HG03097 (cell line): ENCODE data around the gene FAM124A.

Experiments
- ATAC-seq: cut with Tn5 transposase; IDR thresholded peaks from one replicate; pipeline ENCODE4 v1.9.1; 2021; ENCODE audit not compliant: unreplicated experiment, low FRiP score

The FAM124A gene

GRCh38 chr13:51297556-51297955, 75.4 kb downstream of the FAM124A start:
- ATAC-seq, result no peak

GRCh38 chr13:51298812-51299211, 76.6 kb downstream of the FAM124A start:
- ATAC-seq, result no peak

DNA sequence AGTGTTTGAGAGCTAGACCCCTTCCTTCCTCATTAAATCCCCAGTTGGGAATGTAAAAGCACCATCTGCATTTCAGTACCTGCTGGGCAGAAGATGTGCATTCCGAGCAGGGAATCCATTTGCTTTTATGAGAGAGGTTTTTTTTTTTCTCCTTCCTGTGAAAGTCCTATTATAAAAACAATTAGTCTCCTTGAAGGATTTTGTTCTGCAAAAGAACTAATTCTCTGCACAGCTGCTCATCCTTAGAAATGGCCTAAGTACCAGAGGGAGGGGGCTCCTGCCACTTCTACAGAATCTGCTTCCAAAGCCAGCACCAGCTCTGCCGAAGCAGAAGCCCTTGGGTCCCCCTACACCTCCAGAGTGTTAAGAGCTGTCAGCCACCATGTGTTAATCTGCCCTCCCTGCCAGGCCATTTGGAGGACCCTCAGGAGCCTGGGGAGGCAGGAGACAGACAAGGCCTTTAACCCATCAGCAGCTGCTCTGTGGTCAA, 80.9 kb downstream of the FAM124A start:
- no peak for ATAC-seq

DNA sequence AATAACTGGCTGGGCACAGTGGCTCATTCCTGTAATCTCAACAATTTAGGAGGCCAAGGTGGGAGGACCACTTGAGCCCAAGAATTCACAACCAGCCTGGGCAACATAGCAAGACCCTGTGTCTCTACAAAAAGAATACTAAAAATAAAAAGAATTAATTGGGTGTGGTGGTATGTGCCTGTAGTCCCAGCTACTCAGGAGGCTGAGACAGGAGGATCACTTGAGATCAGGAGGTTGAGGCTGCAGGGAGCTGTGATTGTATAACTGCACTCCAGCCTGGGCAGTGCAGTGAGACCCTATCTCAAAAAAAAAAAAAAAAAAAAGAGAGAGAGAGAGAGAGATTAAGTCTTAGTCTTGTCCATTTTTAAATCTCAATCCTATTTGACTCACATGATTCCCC, 81.7 kb downstream of the FAM124A start:
- ATAC-seq, result no peak

DNA sequence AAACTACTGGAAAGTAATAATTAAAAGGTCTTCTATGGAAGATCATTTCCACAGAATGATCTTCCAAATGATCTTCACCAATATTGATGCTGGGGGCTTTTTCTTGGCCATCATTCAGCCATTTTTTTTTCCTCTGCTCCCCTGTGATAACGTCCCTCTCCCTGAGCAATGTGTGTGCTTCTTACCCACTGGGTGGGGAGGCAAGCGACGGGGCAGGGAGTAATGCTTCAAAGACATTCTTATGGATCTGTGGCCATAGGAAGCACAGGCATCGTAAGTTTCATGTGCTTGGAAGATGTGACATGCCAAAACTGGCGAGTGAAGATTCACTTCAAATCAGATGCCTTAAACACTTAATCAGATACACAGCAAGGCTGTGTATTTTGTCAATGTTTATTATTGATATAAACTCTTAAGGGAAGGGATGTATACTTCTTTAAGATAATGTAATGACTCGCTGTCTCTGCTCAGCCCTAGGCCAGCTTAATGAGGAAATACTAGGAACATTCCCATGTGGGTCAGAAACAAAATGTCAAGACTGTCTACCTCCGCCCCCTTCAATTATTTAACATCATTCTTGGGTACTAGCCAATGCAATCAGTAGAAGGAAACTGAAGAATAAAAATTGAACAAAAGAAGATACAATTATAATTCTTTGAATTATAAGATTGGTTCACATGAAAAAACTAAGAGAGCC, 83.2 kb downstream of the FAM124A start:
- no peak for ATAC-seq

- no peak for ATAC-seq
These were observed 86.6 kb downstream of the FAM124A start for GRCh38 chr13:51308781-51309180.

- ATAC-seq, result no peak
These were observed 89.0 kb downstream of the FAM124A start for GRCh38 chr13:51311231-51311630.

DNA sequence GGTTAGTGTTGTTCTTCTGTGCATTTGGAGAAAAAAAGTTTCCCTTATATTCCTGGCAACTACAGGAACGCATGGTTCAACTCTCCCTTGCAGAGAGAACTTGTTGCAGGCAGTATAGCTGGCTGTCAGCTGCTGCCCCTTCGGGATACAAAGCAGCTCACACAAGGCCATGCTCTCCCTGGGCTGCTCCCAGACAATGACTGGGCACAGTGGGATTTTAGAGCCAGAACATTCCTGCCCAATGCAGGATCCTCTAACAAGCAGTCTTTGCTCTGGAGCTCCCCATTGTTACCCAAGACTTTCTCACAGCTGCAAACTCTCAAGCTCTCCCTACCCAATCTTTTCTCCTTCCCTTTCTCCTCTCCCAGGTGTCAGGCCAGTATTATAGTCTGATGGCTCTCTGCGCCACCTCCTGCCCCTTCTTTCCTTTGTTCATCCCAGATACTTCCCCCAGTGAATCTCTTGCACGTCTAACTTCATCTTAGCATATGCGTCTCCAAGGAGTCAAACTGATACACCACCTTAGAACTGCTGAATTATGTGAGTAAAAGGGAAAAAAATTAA, 89.8 kb downstream of the FAM124A start:
- no peak for ATAC-seq

DNA sequence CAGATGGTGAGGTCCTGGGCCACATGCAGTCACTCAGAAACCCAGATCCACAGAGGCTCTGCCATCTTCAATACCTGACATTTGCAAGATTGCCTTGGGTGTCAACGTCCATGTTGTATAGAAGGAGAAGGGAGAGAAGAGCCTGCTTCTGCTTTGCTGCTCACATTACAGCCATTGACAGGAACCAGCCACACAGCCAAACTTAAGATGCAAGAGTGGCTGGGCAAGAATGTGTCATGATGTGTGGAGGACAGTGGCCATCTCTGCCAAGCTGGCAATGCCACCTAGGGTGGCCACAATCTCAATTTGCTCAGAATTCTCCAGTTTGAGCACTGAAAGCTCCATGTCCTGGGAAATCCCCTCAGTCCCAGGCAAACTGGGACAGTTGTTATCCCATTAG, 91.4 kb downstream of the FAM124A start:
- no peak for ATAC-seq

DNA sequence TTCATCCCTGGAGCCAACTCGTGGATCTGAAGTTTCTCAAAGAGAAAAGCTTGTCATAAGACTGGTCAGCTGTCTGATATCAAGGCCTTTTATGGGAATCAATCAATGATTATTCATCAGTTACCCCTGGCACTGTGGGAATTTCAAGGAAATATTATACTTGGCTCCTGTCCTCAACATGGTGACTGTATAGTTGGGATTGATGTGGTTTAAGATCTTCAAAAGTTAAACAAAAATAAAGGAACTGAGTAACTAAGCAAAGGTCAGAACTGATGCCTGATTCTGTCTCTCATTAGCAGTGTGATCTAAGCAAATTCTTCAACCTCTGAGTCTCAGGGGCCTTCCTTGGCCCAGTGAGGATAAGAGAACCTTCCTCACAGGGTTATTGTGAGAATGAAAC, 95.1 kb downstream of the FAM124A start:
- ATAC-seq, result no peak

GRCh38 chr13:51318015-51318414, 95.8 kb downstream of the FAM124A start:
- no peak for ATAC-seq

GRCh38 chr13:51318876-51319275, 96.7 kb downstream of the FAM124A start:
- no peak for ATAC-seq

- ATAC-seq, result no peak
These were observed 99.6 kb downstream of the FAM124A start for GRCh38 chr13:51321836-51322235.

GRCh38 chr13:51322826-51323225, 100.6 kb downstream of the FAM124A start:
- ATAC-seq, result no peak

DNA sequence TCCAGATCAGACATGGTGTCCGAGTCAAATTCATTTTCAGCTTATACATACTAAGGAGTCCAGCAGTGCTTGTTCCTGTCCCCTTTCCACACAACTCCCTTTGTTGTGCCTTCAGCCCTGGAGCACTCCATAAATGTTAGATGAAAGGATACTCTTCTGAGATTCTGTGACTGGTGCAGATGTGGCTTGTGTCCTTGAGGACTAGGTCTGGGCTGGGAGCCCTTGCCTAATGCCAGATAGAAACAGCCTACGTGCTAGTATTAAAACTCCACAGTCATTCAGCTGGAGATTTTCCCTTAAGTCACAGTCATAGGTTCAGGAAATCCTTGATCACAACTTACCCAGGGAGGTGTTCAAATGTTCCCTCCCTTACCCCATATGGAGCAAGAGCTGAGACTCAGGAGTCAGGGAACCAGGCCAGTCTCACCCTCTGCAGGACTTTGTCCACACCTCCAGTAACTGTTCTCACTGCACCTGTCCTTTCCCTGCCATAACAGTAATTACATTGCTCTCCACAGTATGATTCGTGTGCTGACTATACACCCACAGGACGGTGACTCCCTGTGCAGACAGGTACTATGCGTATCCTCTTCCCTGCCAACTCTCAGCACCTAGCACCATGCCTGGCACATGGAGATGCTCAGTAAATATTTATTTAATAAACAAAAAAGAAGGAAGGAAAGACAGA, 101.8 kb downstream of the FAM124A start:
- no peak for ATAC-seq

GRCh38 chr13:51324714-51325420, 102.7 kb downstream of the FAM124A start:
- no peak for ATAC-seq

- ATAC-seq, result no peak
These were observed 103.6 kb downstream of the FAM124A start for GRCh38 chr13:51325837-51326236.

GRCh38 chr13:51326777-51327176, 104.6 kb downstream of the FAM124A start:
- ATAC-seq, result no peak

DNA sequence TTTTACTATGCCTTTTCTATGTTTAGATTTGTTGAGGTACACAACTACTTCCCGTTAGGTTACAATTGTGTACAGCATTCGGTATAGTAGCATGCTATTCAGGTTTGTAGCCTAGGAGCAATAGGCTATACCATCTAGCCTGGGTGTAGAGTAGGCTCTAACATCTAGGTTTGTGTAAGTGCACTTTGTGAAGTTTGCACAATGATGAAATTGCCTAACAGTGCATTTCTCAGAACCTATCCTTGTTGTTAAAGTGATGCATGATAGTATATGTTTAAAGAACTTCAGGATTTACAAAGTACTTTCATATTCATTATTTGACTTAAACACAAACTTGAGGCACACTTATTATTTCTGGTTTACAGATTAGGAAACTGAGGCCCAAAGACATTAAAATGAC, 105.8 kb downstream of the FAM124A start:
- no peak for ATAC-seq

DNA sequence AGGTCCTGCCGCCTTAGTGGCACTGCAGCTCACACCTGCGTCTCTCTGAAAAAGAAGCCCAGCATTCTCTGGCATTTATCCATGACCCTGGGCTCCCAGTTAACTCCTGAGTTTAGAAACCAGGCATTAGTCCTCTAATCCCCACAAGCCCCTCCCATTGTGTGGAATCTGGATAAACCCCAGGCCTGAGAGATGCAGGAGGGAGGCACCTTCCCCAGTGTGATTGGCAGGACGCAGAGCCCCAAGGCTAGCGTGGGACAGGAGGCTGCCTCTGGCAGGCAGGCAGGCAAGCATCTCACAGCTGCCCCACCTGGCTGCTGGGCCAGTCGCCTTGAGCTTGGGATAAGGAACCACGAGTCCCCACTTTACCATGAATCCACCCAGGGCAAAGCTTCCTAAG, 106.3 kb downstream of the FAM124A start:
- ATAC-seq, result no peak

GRCh38 chr13:51329606-51330005, 107.4 kb downstream of the FAM124A start:
- ATAC-seq, result no peak
